ENCODE data around the gene OSBPL8. TPM values are rescaled to one million over a fixed set of nuclear protein-coding genes. Genes with fewer than 3 reads are reported as not detected.
A peak's percentile ranks its signal among the peaks of the same experiment; 100 is the strongest.

Gene OSBPL8
- total RNA-seq, 1 donor: 204 TPM

GRCh38 chr12:76348079-76348901, 211.3 kb downstream of the OSBPL8 start, which contains the start of gene BBS10:
TSS of gene BBS10 (minus strand) at chr12:76348415. CDS start at chr12:76348358, 57 bp downstream.
- peak within 1 kb of the TSS; percentile 88 for H2AFZ ChIP-seq (ENCODE audit: low read length)

GRCh38 chr12:76346798-76347420, 212.7 kb downstream of the OSBPL8 start:
- H3K4me1 ChIP-seq (ENCODE audit: insufficient read depth, low read length): peaks cover 29% of the 10 kb centered on the region
- no peaks in the 10 kb centered on the region for H3K27me3 ChIP-seq (ENCODE audit: insufficient read depth, low read length)
- H3K79me2 ChIP-seq (ENCODE audit: insufficient read depth, low read length): peaks cover 35% of the 10 kb centered on the region
- H3K4me3 ChIP-seq (ENCODE audit: insufficient read depth, low read length): peak overlapping the region; percentile 87
- peak overlapping the region; percentile 94 for H3K4me2 ChIP-seq (ENCODE audit: insufficient read depth, low read length)
- no peaks in the 10 kb centered on the region for H3K9me3 ChIP-seq (ENCODE audit: low read depth, low read length)
- peak overlapping the region; percentile 84 for H3K27ac ChIP-seq (ENCODE audit: low read depth, low read length)
- TF ChIP-seq CTCF (IDR thresholded peaks at IDR 0.05; ENCODE audit: extremely low read depth, low read depth, low read length): peak; percentile 57
- peak overlapping the region; percentile 85 for H2AFZ ChIP-seq (ENCODE audit: low read length)
- DNase-seq (ENCODE audit: insufficient read length, low spot score, missing footprints): no peak
- no peaks in the 10 kb centered on the region for H3K36me3 ChIP-seq (ENCODE audit: insufficient read depth, low read length)
- no peaks in the 10 kb centered on the region for H4K20me1 ChIP-seq (ENCODE audit: insufficient read depth, low read length)

More at GRCh38 chr12:76348079-76348901, 211.3 kb downstream of the OSBPL8 start, which contains the start of gene BBS10:
- Histone ChIP-seq H3K4me1 (ENCODE audit: insufficient read depth, low read length) (peaks cover 28% of the 10 kb centered on the region), H3K9me3 (ENCODE audit: low read depth, low read length) (no peaks in the 10 kb centered on the region), H3K27me3 (ENCODE audit: insufficient read depth, low read length) (no peaks in the 10 kb centered on the region), H3K36me3 (ENCODE audit: insufficient read depth, low read length) (no peaks in the 10 kb centered on the region), H3K79me2 (ENCODE audit: insufficient read depth, low read length) (peaks cover 35% of the 10 kb centered on the region), H3K27ac (ENCODE audit: low read depth, low read length) (peak within 1 kb of the TSS; percentile 84), H3K4me2 (ENCODE audit: insufficient read depth, low read length) (peak within 1 kb of the TSS; percentile 94), H4K20me1 (ENCODE audit: insufficient read depth, low read length) (no peaks in the 10 kb centered on the region), H3K4me3 (ENCODE audit: insufficient read depth, low read length) (peak within 1 kb of the TSS; percentile 87)
- TF ChIP-seq CTCF (IDR thresholded peaks at IDR 0.05; ENCODE audit: extremely low read depth, low read depth, low read length): peak; percentile 43
- DNase-seq (ENCODE audit: insufficient read length, low spot score, missing footprints): peak; percentile 94

GRCh38 chr12:76346236-76346635, 213.3 kb downstream of the OSBPL8 start:
- Histone ChIP-seq H3K4me2 (ENCODE audit: insufficient read depth, low read length) (peak overlapping the region; percentile 94), H3K4me3 (ENCODE audit: insufficient read depth, low read length) (no peak overlapping the region), H4K20me1 (ENCODE audit: insufficient read depth, low read length) (no peaks in the 10 kb centered on the region), H3K9me3 (ENCODE audit: low read depth, low read length) (no peaks in the 10 kb centered on the region), H3K79me2 (ENCODE audit: insufficient read depth, low read length) (peaks cover 35% of the 10 kb centered on the region), H3K27ac (ENCODE audit: low read depth, low read length) (peak overlapping the region; percentile 84), H3K36me3 (ENCODE audit: insufficient read depth, low read length) (no peaks in the 10 kb centered on the region), H3K27me3 (ENCODE audit: insufficient read depth, low read length) (no peaks in the 10 kb centered on the region), H3K4me1 (ENCODE audit: insufficient read depth, low read length) (peaks cover 35% of the 10 kb centered on the region), H2AFZ (ENCODE audit: low read length) (no peak overlapping the region)
- no peak for DNase-seq (ENCODE audit: insufficient read length, low spot score, missing footprints)
- TF ChIP-seq CTCF (IDR thresholded peaks at IDR 0.05; ENCODE audit: extremely low read depth, low read depth, low read length): no peak

- H2AFZ ChIP-seq (ENCODE audit: low read length): no peak overlapping the region
- no peak overlapping the region for H3K4me2 ChIP-seq (ENCODE audit: insufficient read depth, low read length)
- no peak for TF ChIP-seq CTCF (IDR thresholded peaks at IDR 0.05; ENCODE audit: extremely low read depth, low read depth, low read length)
- no peak overlapping the region for H3K27ac ChIP-seq (ENCODE audit: low read depth, low read length)
- no peaks in the 10 kb centered on the region for H3K9me3 ChIP-seq (ENCODE audit: low read depth, low read length)
- no peak overlapping the region for H3K4me3 ChIP-seq (ENCODE audit: insufficient read depth, low read length)
- peaks cover 38% of the 10 kb centered on the region for H3K4me1 ChIP-seq (ENCODE audit: insufficient read depth, low read length)
- H3K27me3 ChIP-seq (ENCODE audit: insufficient read depth, low read length): no peaks in the 10 kb centered on the region
- H4K20me1 ChIP-seq (ENCODE audit: insufficient read depth, low read length): no peaks in the 10 kb centered on the region
- peaks cover 35% of the 10 kb centered on the region for H3K79me2 ChIP-seq (ENCODE audit: insufficient read depth, low read length)
- DNase-seq (ENCODE audit: insufficient read length, low spot score, missing footprints): no peak
- H3K36me3 ChIP-seq (ENCODE audit: insufficient read depth, low read length): no peaks in the 10 kb centered on the region
These were observed 214.0 kb downstream of the OSBPL8 start for GRCh38 chr12:76345569-76345968.
